GM15510 (cell line): ENCODE data around the gene ZBTB43.

ENCODE experiments used
- POLR2A ChIP-seq: IDR thresholded peaks from 3 replicates; pipeline ENCODE4 v1.6.1; 2011; ENCODE audit warnings: borderline replicate concordance; ENCODE audit not compliant: insufficient read length; ENCODE audit errors: extremely low read depth

The ZBTB43 gene

GRCh38 chr9:126860757-126861466 is 56.1 kb downstream of the ZBTB43 start:
- no peak for TF ChIP-seq POLR2A

GRCh38 chr9:126861707-126862103 is 56.9 kb downstream of the ZBTB43 start:
- no peak for TF ChIP-seq POLR2A

- no peak for TF ChIP-seq POLR2A
Measured at GRCh38 chr9:126862104-126862761, 57.4 kb downstream of the ZBTB43 start.

- TF ChIP-seq POLR2A, result no peak
Measured at GRCh38 chr9:126864771-126865170, 59.9 kb downstream of the ZBTB43 start.

- TF ChIP-seq POLR2A, result no peak
Measured at GRCh38 chr9:126869368-126869767, 64.5 kb downstream of the ZBTB43 start.

- TF ChIP-seq POLR2A, result no peak
Measured at GRCh38 chr9:126872516-126872915, 67.7 kb downstream of the ZBTB43 start.

GRCh38 chr9:126874546-126875314 is 69.9 kb downstream of the ZBTB43 start:
- no peak for TF ChIP-seq POLR2A

- TF ChIP-seq POLR2A, result no peak
Measured at GRCh38 chr9:126875756-126876510, 71.1 kb downstream of the ZBTB43 start.

- no peak for TF ChIP-seq POLR2A
Measured at GRCh38 chr9:126876531-126876930, 71.7 kb downstream of the ZBTB43 start.

- no peak for TF ChIP-seq POLR2A
Measured at GRCh38 chr9:126877418-126877817, 72.6 kb downstream of the ZBTB43 start.

GRCh38 chr9:126879288-126879687 is 74.4 kb downstream of the ZBTB43 start:
- no peak for TF ChIP-seq POLR2A

- TF ChIP-seq POLR2A, result no peak
Measured at GRCh38 chr9:126880226-126880946, 75.5 kb downstream of the ZBTB43 start.

- TF ChIP-seq POLR2A, result no peak
Measured at GRCh38 chr9:126880947-126881332, 76.1 kb downstream of the ZBTB43 start.

- no peak for TF ChIP-seq POLR2A
Measured at GRCh38 chr9:126882746-126883145, 77.9 kb downstream of the ZBTB43 start.
